B cell (primary cell): ENCODE data around the gene MIGA1. TPM values are rescaled to one million over a fixed set of nuclear protein-coding genes. Genes with fewer than 3 reads are reported as not detected.
"Not testable (repeated sequence)": the region's sequence is repeated elsewhere in the genome, so short reads cannot be mapped to it uniquely, and the experiment has no call there.

Experiments
- ATAC-seq: fragments of 200-7000 bp; cut with Tn5 transposase; one replicate; pipeline ENCODE4 v1.10.0; 2021; ENCODE audit warnings: low read depth, mild to moderate bottlenecking, moderate number of reproducible peaks, moderate library complexity
- CTCF ChIA-PET: fragments of 350-600 bp; sonication (Branson Sonifier 250); formaldehyde crosslinking; loops from one replicate; lab custom pipeline; 2021; ENCODE audit warnings: antibody characterized with exemption, inconsistent platforms; lab: Charles Lee
- POLR2A ChIA-PET: fragments of 350-600 bp; sonication (Branson Sonifier 250); formaldehyde crosslinking; loops from one replicate; lab custom pipeline; 2021; ENCODE audit warnings: antibody characterized with exemption; lab: Charles Lee
- DNase-seq: peaks from one replicate; pipeline ENCODE4 v3.0.0; 2013
- H2AFZ ChIP-seq: 2 replicates; pipeline ENCODE4 v1.6.1; 2012; ENCODE audit warnings: mild to moderate bottlenecking, low read depth, low read length; ENCODE audit not compliant: insufficient read depth, poor library complexity, severe bottlenecking
- H3K27ac ChIP-seq, 2 donors: 1 replicate in 1 of 2; 2 replicates in 1 of 2; pipeline ENCODE4 v1.5.1; 2012 to 2013; ENCODE audit warnings: low read length in 2 of 2, mild to moderate bottlenecking in 2 of 2, moderate library complexity in 1 of 2
- H3K27me3 ChIP-seq, 4 experiments: fragments of 200-600 bp in 1 of 4; sonication (generic) in 1 of 4; replicated peaks in 1 of 4; 1 replicate in 2 of 4; 2 replicates in 2 of 4; pipeline versions ENCODE4 v1.6.1 to v1.7.0; 2013 to 2016; ENCODE audit warnings: low read length in 3 of 4, mild to moderate bottlenecking in 2 of 4, mixed read lengths in 1 of 4, moderate library complexity in 1 of 4; ENCODE audit not compliant: insufficient read depth in 4 of 4, control insufficient read depth in 3 of 4; ENCODE audit errors: control extremely low read depth in 1 of 4
- H3K36me3 ChIP-seq, 2 experiments: replicated peaks in 1 of 2; 1 replicate in 1 of 2; 2 replicates in 1 of 2; pipeline versions ENCODE4 v1.6.1 to v1.7.1; 2013; ENCODE audit warnings: low read length in 1 of 2; ENCODE audit not compliant: insufficient read depth in 2 of 2, control insufficient read depth in 1 of 2; ENCODE audit errors: control extremely low read depth in 1 of 2, extremely low read depth in 1 of 2
- H3K4me1 ChIP-seq, 2 donors: fragments of 200-600 bp in 1 of 2; sonication (generic) in 1 of 2; 1 replicate in 1 of 2; 2 replicates in 1 of 2; pipeline versions ENCODE4 v1.5.1 to v1.6.1; 2013 to 2017; ENCODE audit warnings: low read length in 2 of 2; ENCODE audit not compliant: control insufficient read depth in 2 of 2, insufficient read depth in 2 of 2
- H3K4me2 ChIP-seq: replicated peaks from 2 replicates; pipeline ENCODE3; 2012; ENCODE audit warnings: mild to moderate bottlenecking, low read depth, low read length; ENCODE audit not compliant: poor library complexity, severe bottlenecking
- H3K4me3 ChIP-seq, 5 experiments: fragments of 200-600 bp in 1 of 5; sonication (generic) in 1 of 5; 1 replicate in 3 of 5; 2 replicates in 2 of 5; pipeline versions ENCODE4 v1.5.1 to v1.7.0; 2011 to 2016; ENCODE audit warnings: low read length in 4 of 5, mild to moderate bottlenecking in 4 of 5, low read depth in 2 of 5, control low read depth in 1 of 5, moderate library complexity in 1 of 5; ENCODE audit not compliant: insufficient read depth in 1 of 5; ENCODE audit errors: control extremely low read depth in 1 of 5, extremely low read depth in 1 of 5
- H3K79me2 ChIP-seq: fragments of 200-600 bp; sonication (generic); one replicate; pipeline ENCODE4 v1.6.0; 2016; ENCODE audit warnings: low read length; ENCODE audit not compliant: control insufficient read depth, insufficient read depth
- H3K9ac ChIP-seq: fragments of 200-600 bp; sonication (generic); 2 replicates; pipeline ENCODE4 v1.6.1; 2017; ENCODE audit warnings: mild to moderate bottlenecking, low read length, moderate library complexity
- H3K9me3 ChIP-seq, 3 donors: one replicate each; pipeline versions ENCODE4 v1.6.1 to v1.7.1; 2013; ENCODE audit warnings: low read length in 2 of 3; ENCODE audit not compliant: control insufficient read depth in 2 of 3, insufficient read depth in 1 of 3; ENCODE audit errors: control extremely low read depth in 1 of 3
- H4K20me1 ChIP-seq: 2 replicates; pipeline ENCODE4 v1.6.0; 2012; ENCODE audit warnings: mild to moderate bottlenecking, low read length; ENCODE audit not compliant: insufficient read depth, control insufficient read depth, poor library complexity, severe bottlenecking
- H3K27ac Mint-ChIP-seq: one replicate; pipeline ENCODE4 v1.8.0; 2021; ENCODE audit warnings: mixed read lengths
- H3K27me3 Mint-ChIP-seq: one replicate; pipeline ENCODE4 v1.8.0; 2021; ENCODE audit warnings: mixed read lengths
- H3K4me1 Mint-ChIP-seq: one replicate; pipeline ENCODE4 v1.8.0; 2021; ENCODE audit warnings: mixed read lengths
- H3K4me3 Mint-ChIP-seq: one replicate; pipeline ENCODE4 v1.8.0; 2021; ENCODE audit warnings: mixed read lengths
- H3K9me3 Mint-ChIP-seq: one replicate; pipeline ENCODE4 v1.8.0; 2022; ENCODE audit warnings: mixed read lengths; ENCODE audit not compliant: insufficient read depth
- EZH2 ChIP-seq: IDR thresholded peaks from 2 replicates; pipeline ENCODE4 v1.6.1; 2012; ENCODE audit warnings: borderline replicate concordance, low read depth, mild to moderate bottlenecking, moderate library complexity, low read length; ENCODE audit not compliant: insufficient read depth, poor library complexity, severe bottlenecking
- WGBS: methylation state at CpG from one replicate; pipeline ENCODE4 v1.1.5; 2013; ENCODE audit warnings: missing lambda C conversion rate; ENCODE audit not compliant: insufficient coverage; 5-methylcytosine and 5-hydroxymethylcytosine counted together
- intact Hi-C: fragments of 100-400 bp; cut with micrococcal nuclease; formaldehyde crosslinking; loops from one replicate; pipeline ENCODE4 v1.10.0; 2022
- polyA plus RNA-seq: library from polyadenylated mRNA; depleted of rRNA; stranded (reverse); fragments of >200 nt; gene quantifications from 2 replicates; pipeline ENCODE4 v1.2.3, GENCODE V29; 2012
- total RNA-seq, 2 donors: library from RNA; stranded (reverse); fragments of 120-200 nt in 1 of 2; gene quantifications; 1 replicate in 1 of 2; 2 replicates in 1 of 2; pipeline versions ENCODE4 v1.2.3 to v1.2.4, GENCODE V29; 2013 to 2022
- TF ChIP-seq, protein P1 (sequence below): fragments of 200-600 bp; IDR thresholded peaks from one replicate; pipeline ENCODE4 v1.8.0; 2022; ENCODE audit warnings: antibody characterized with exemption, mild to moderate bottlenecking

The MIGA1 gene
- total and polyA plus RNA-seq, 2 donors (not counting 1 experiment from before 2014, with no cell fraction given): 5.0 to 18.0 TPM

DNA sequence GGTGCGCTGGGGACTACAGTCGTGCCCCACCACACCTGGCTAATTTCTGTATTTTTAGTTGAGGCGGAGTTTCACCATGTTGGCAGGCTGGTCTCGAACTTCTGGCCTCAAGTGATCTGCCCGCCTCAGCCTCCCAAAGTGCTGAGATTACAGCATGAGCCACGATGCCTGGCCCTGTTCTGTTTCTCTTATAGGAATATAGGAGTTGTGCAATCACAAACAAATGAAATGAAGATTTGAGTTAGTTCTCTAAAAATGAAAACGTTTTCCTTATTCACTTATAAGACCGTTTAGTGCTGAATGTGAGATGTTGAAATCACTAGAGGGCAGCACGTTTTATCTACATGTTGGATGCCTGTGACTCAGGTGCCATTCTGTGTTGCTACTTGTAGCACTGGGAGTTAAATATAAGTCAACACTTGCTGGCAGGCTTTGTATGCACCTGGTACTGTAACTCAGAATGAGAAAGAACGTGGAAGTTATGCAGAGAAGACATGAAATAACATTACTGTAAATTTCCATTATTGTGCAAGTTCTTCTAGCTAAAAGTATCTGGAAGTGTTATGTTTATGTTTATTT, 45.8 kb downstream of the MIGA1 start:
- peak; percentile 26 for DNase-seq
- Histone ChIP-seq H3K4me1 (peaks cover 0 to 4% of the 10 kb centered on the region in 2 donors), H3K4me3 (no peak overlapping the region), H3K9me3 (no peaks in the 10 kb centered on the region), H3K27ac (no peak overlapping the region), H3K36me3 (peaks cover 0 to 34% of the 10 kb centered on the region in 2 experiments), H3K79me2 (peaks cover 4% of the 10 kb centered on the region), H3K27me3 (no peaks in the 10 kb centered on the region), H3K9ac (no peak overlapping the region), H2AFZ (no peak overlapping the region), H4K20me1 (no peaks in the 10 kb centered on the region), H3K4me2 (no peak overlapping the region)
- H3K4me3 Mint-ChIP-seq: no peak overlapping the region
- TF ChIP-seq, protein P1, sequence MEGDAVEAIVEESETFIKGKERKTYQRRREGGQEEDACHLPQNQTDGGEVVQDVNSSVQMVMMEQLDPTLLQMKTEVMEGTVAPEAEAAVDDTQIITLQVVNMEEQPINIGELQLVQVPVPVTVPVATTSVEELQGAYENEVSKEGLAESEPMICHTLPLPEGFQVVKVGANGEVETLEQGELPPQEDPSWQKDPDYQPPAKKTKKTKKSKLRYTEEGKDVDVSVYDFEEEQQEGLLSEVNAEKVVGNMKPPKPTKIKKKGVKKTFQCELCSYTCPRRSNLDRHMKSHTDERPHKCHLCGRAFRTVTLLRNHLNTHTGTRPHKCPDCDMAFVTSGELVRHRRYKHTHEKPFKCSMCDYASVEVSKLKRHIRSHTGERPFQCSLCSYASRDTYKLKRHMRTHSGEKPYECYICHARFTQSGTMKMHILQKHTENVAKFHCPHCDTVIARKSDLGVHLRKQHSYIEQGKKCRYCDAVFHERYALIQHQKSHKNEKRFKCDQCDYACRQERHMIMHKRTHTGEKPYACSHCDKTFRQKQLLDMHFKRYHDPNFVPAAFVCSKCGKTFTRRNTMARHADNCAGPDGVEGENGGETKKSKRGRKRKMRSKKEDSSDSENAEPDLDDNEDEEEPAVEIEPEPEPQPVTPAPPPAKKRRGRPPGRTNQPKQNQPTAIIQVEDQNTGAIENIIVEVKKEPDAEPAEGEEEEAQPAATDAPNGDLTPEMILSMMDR: peak; percentile 26
- TF ChIP-seq EZH2: no peak
- ChIA-PET CTCF (interaction anchor here (0.6 to 3.2 kb wide), 5 partner anchors 15 to 289 kb away, joined by 3 to 26 read pairs (median 4); no protein-coding TSS in a partner anchor), POLR2A (no interaction called here)
- H3K4me1 Mint-ChIP-seq: peaks cover 4% of the 10 kb centered on the region
- H3K27me3 Mint-ChIP-seq: no peaks in the 10 kb centered on the region
- intact Hi-C loops: no loop called here
- 68% methylated on average over 6 of the region's 10 CpGs for WGBS
- no peak overlapping the region for H3K27ac Mint-ChIP-seq
- ATAC-seq: peak; percentile 24
- no peaks in the 10 kb centered on the region for H3K9me3 Mint-ChIP-seq

GRCh38 chr1:77826851-77827250, 47.4 kb downstream of the MIGA1 start:
- H3K27ac Mint-ChIP-seq, H3K9me3 ChIP-seq, H3K27me3 Mint-ChIP-seq, H3K9me3 Mint-ChIP-seq, intact Hi-C loops, H3K79me2 ChIP-seq, H3K4me3 Mint-ChIP-seq, H3K4me3 ChIP-seq, POLR2A ChIA-PET, H3K27me3 ChIP-seq, H3K4me2 ChIP-seq, H3K27ac ChIP-seq, H2AFZ ChIP-seq, H3K9ac ChIP-seq, H3K4me1 ChIP-seq, DNase-seq, H3K4me1 Mint-ChIP-seq, H4K20me1 ChIP-seq, ATAC-seq: not testable (repeated sequence)
- CTCF ChIA-PET: interaction anchor here (1.5 to 3.2 kb wide), 3 partner anchors 14 to 288 kb away, joined by 4 to 26 read pairs (median 5); no protein-coding TSS in a partner anchor
- peaks cover 0 to 35% of the 10 kb centered on the region in 2 experiments for H3K36me3 ChIP-seq
- 98% methylated on average over 5 of the region's 8 CpGs for WGBS
